GM23338 (cell line): Measurements from ENCODE around the gene MGLL. TPM values are rescaled to one million over a fixed set of nuclear protein-coding genes. Genes with fewer than 3 reads are reported as not detected.

Experiments used
- ATAC-seq: fragments of 200-7000 bp; cut with Tn5 transposase; 3 replicates; pipeline ENCODE4 v1.9.1; 2020
- DNase-seq: peaks from one replicate; pipeline ENCODE4 v3.0.0-alpha.2; 2015; ENCODE audit warnings: low spot score
- H2AFZ ChIP-seq: fragments of 200-600 bp; sonication (generic); 2 replicates; pipeline ENCODE4 v1.8.0; 2016; ENCODE audit warnings: antibody characterized with exemption, mild to moderate bottlenecking, moderate library complexity
- H3F3A ChIP-seq: fragments of 200-600 bp; sonication (generic); replicated peaks from 2 replicates; pipeline ENCODE4 v1.8.0; 2017; ENCODE audit warnings: antibody characterized with exemption, mixed run types, low read depth
- H3K27ac ChIP-seq: fragments of 200-600 bp; sonication (generic); 2 replicates; pipeline ENCODE4 v1.6.1; 2016; ENCODE audit warnings: low read depth
- H3K27me3 ChIP-seq: fragments of 200-600 bp; sonication (generic); 2 replicates; pipeline ENCODE4 v1.8.0; 2016; ENCODE audit warnings: mild to moderate bottlenecking, mixed run types, moderate library complexity; ENCODE audit not compliant: insufficient read depth
- H3K36me3 ChIP-seq: fragments of 200-600 bp; sonication (generic); 2 replicates; pipeline ENCODE4 v1.8.0; 2016; ENCODE audit warnings: mild to moderate bottlenecking; ENCODE audit not compliant: insufficient read depth
- H3K4me1 ChIP-seq: fragments of 200-600 bp; sonication (generic); 2 replicates; pipeline ENCODE4 v1.8.0; 2016; ENCODE audit warnings: mild to moderate bottlenecking, moderate library complexity; ENCODE audit not compliant: insufficient read depth
- H3K4me2 ChIP-seq: fragments of 200-600 bp; sonication (generic); 2 replicates; pipeline ENCODE4 v1.7.1; 2017; ENCODE audit warnings: mixed run types
- H3K4me3 ChIP-seq: fragments of 200-600 bp; sonication (generic); 2 replicates; pipeline ENCODE4 v1.6.1; 2016; ENCODE audit warnings: mixed run types
- H3K79me2 ChIP-seq: fragments of 200-600 bp; sonication (generic); replicated peaks from 2 replicates; pipeline ENCODE4 v1.8.0; 2017; ENCODE audit warnings: mild to moderate bottlenecking; ENCODE audit not compliant: insufficient read depth
- H3K9me2 ChIP-seq: fragments of 200-600 bp; sonication (generic); 2 replicates; pipeline ENCODE4 v1.8.0; 2017; ENCODE audit not compliant: insufficient read depth
- H4K20me1 ChIP-seq: fragments of 200-600 bp; sonication (generic); replicated peaks from 2 replicates; pipeline ENCODE4 v1.8.0; 2017; ENCODE audit warnings: mild to moderate bottlenecking; ENCODE audit not compliant: insufficient read depth
- H3K27ac Mint-ChIP-seq: 2 replicates; pipeline ENCODE4 v1.8.0; 2020; ENCODE audit warnings: inconsistent platforms, mild to moderate bottlenecking, moderate library complexity, mixed read lengths
- H3K27me3 Mint-ChIP-seq: 3 replicates; pipeline ENCODE4 v1.8.0; 2022; ENCODE audit warnings: low read depth, mild to moderate bottlenecking, moderate library complexity, mixed read lengths, inconsistent platforms; ENCODE audit not compliant: insufficient read depth, poor library complexity
- H3K36me3 Mint-ChIP-seq: 3 replicates; pipeline ENCODE4 v1.8.0; 2021; ENCODE audit warnings: low read depth, mild to moderate bottlenecking, inconsistent platforms, moderate library complexity, mixed read lengths
- H3K4me1 Mint-ChIP-seq: 3 replicates; pipeline ENCODE4 v1.8.0; 2020; ENCODE audit warnings: mild to moderate bottlenecking, inconsistent platforms, mixed read lengths
- H3K4me3 Mint-ChIP-seq: 3 replicates; pipeline ENCODE4 v1.8.0; 2021; ENCODE audit warnings: moderate library complexity, mild to moderate bottlenecking, inconsistent platforms, mixed read lengths
- H3K9me3 Mint-ChIP-seq: 3 replicates; pipeline ENCODE4 v1.8.0; 2020; ENCODE audit warnings: moderate library complexity, mild to moderate bottlenecking, inconsistent platforms, mixed read lengths
- CREB1 ChIP-seq: fragments of 250-450 bp; sonication (Bioruptor Pico); IDR thresholded peaks from 2 replicates; pipeline ENCODE4 v1.5.0; 2020; ENCODE audit warnings: low read depth, mild to moderate bottlenecking, moderate library complexity
- EZH2 ChIP-seq: fragments of 200-600 bp; sonication (generic); IDR thresholded peaks from one replicate; pipeline ENCODE4 v1.8.0; 2017; ENCODE audit warnings: antibody characterized with exemption, mild to moderate bottlenecking, low read depth; ENCODE audit not compliant: unreplicated experiment
- EZH2phosphoT487 ChIP-seq: fragments of 200-600 bp; sonication (generic); IDR thresholded peaks from one replicate; pipeline ENCODE4 v1.8.1; 2018; ENCODE audit warnings: antibody characterized with exemption; ENCODE audit not compliant: unreplicated experiment
- JUNB ChIP-seq: IDR thresholded peaks from one replicate; pipeline ENCODE4 v1.6.1; 2016; ENCODE audit warnings: antibody characterized with exemption; ENCODE audit not compliant: unreplicated experiment
- NANOG ChIP-seq: IDR thresholded peaks from 2 replicates; pipeline ENCODE4 v1.6.1; 2016; ENCODE audit warnings: antibody characterized with exemption, borderline replicate concordance
- POLR2AphosphoS5 ChIP-seq: IDR thresholded peaks from 2 replicates; pipeline ENCODE4 v1.6.1; 2016; ENCODE audit warnings: antibody characterized with exemption, low read depth
- ZNF114 ChIP-seq: fragments of 250-450 bp; sonication (Bioruptor Pico); IDR thresholded peaks from 2 replicates; pipeline ENCODE4 v1.5.0; 2020; ENCODE audit warnings: mild to moderate bottlenecking, moderate library complexity
- polyA plus RNA-seq: library from polyadenylated mRNA; unstranded; fragments of >200 nt; fragmentation: Nextera tagmentation; extraction: Ambion mirVana; gene quantifications from 2 replicates; pipeline ENCODE4 v1.2.1, GENCODE V29; 2016
- total RNA-seq: library from RNA; depleted of rRNA; stranded (reverse); fragments of >200 nt; shearing (Covaris generic); gene quantifications from 2 replicates; pipeline ENCODE4 v1.2.3, GENCODE V29; 2014
- TF ChIP-seq, protein P1 (sequence below): IDR thresholded peaks from one replicate; pipeline ENCODE4 v1.6.1; 2018; ENCODE audit warnings: antibody characterized with exemption; ENCODE audit not compliant: unreplicated experiment
- TF ChIP-seq, protein P2 (sequence below): fragments of 250-450 bp; sonication (Bioruptor Pico); IDR thresholded peaks from 2 replicates; pipeline ENCODE4 v1.5.0; 2020; ENCODE audit warnings: mild to moderate bottlenecking, moderate library complexity
- TF ChIP-seq, protein P3 (sequence below), 2 experiments: fragments of 200-600 bp in 1 of 2; sonication (generic) in 1 of 2; conservative IDR thresholded peaks; 2 replicates each; pipeline versions ENCODE4 v1.5.1 to v1.6.1; 2016 to 2017; ENCODE audit warnings: antibody characterized with exemption in 2 of 2, low read depth in 2 of 2, mild to moderate bottlenecking in 2 of 2, moderate library complexity in 1 of 2

The MGLL gene
- total and polyA plus RNA-seq, 2 experiments from 2014 or later = 0.71 to 0.83 TPM

DNA sequence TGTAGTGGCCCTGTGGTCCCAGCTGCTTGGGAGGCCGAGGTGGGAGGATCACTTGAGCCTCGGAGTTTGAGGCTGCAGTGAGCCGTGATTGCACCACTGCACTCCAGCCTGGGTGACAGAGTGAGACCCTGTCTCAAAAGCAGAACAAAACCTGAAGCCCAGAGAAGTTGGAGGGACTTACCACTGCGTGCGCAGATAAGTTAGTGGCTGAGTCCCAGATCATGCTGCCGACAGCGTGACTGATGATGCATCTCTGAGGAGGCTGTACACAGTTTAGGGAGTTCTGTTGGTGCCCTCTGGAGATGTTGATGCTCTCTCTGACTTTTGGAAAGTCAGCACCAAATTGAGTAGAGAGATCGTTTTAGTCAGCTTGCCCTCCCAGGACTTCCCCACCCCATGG lies 165.4 kb downstream of the MGLL start:
- DNase-seq (no peak), ATAC-seq (no peak)
- Histone ChIP-seq H3K36me3 (no peaks in the 10 kb centered on the region; the same call in 1 of the 2 replicates), H3K4me3 (no peak overlapping the region), H3K27ac (no peak overlapping the region), H3K27me3 (no peaks in the 10 kb centered on the region), H3K79me2 (no peaks in the 10 kb centered on the region), H4K20me1 (no peaks in the 10 kb centered on the region), H3K9me2 (no peaks in the 10 kb centered on the region), H3F3A (no peaks in the 10 kb centered on the region), H3K4me2 (no peak overlapping the region), H2AFZ (no peak overlapping the region), H3K4me1 (no peaks in the 10 kb centered on the region; the same call in 1 of the 2 replicates)
- Mint-ChIP-seq H3K27me3 (no peaks in the 10 kb centered on the region), H3K36me3 (peaks cover 3% of the 10 kb centered on the region; the same call in 1 of the 3 replicates), H3K27ac (no peak overlapping the region), H3K4me3 (no peak overlapping the region), H3K4me1 (no peaks in the 10 kb centered on the region; the same call in 2 of the 3 replicates), H3K9me3 (no peaks in the 10 kb centered on the region)
- TF ChIP-seq NANOG (no peak), ZNF114 (no peak), EZH2phosphoT487 (no peak), CREB1 (no peak), POLR2AphosphoS5 (no peak), EZH2 (no peak), JUNB (no peak)
- TF ChIP-seq, protein P1, sequence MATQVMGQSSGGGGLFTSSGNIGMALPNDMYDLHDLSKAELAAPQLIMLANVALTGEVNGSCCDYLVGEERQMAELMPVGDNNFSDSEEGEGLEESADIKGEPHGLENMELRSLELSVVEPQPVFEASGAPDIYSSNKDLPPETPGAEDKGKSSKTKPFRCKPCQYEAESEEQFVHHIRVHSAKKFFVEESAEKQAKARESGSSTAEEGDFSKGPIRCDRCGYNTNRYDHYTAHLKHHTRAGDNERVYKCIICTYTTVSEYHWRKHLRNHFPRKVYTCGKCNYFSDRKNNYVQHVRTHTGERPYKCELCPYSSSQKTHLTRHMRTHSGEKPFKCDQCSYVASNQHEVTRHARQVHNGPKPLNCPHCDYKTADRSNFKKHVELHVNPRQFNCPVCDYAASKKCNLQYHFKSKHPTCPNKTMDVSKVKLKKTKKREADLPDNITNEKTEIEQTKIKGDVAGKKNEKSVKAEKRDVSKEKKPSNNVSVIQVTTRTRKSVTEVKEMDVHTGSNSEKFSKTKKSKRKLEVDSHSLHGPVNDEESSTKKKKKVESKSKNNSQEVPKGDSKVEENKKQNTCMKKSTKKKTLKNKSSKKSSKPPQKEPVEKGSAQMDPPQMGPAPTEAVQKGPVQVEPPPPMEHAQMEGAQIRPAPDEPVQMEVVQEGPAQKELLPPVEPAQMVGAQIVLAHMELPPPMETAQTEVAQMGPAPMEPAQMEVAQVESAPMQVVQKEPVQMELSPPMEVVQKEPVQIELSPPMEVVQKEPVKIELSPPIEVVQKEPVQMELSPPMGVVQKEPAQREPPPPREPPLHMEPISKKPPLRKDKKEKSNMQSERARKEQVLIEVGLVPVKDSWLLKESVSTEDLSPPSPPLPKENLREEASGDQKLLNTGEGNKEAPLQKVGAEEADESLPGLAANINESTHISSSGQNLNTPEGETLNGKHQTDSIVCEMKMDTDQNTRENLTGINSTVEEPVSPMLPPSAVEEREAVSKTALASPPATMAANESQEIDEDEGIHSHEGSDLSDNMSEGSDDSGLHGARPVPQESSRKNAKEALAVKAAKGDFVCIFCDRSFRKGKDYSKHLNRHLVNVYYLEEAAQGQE = no peak
- TF ChIP-seq, protein P2, sequence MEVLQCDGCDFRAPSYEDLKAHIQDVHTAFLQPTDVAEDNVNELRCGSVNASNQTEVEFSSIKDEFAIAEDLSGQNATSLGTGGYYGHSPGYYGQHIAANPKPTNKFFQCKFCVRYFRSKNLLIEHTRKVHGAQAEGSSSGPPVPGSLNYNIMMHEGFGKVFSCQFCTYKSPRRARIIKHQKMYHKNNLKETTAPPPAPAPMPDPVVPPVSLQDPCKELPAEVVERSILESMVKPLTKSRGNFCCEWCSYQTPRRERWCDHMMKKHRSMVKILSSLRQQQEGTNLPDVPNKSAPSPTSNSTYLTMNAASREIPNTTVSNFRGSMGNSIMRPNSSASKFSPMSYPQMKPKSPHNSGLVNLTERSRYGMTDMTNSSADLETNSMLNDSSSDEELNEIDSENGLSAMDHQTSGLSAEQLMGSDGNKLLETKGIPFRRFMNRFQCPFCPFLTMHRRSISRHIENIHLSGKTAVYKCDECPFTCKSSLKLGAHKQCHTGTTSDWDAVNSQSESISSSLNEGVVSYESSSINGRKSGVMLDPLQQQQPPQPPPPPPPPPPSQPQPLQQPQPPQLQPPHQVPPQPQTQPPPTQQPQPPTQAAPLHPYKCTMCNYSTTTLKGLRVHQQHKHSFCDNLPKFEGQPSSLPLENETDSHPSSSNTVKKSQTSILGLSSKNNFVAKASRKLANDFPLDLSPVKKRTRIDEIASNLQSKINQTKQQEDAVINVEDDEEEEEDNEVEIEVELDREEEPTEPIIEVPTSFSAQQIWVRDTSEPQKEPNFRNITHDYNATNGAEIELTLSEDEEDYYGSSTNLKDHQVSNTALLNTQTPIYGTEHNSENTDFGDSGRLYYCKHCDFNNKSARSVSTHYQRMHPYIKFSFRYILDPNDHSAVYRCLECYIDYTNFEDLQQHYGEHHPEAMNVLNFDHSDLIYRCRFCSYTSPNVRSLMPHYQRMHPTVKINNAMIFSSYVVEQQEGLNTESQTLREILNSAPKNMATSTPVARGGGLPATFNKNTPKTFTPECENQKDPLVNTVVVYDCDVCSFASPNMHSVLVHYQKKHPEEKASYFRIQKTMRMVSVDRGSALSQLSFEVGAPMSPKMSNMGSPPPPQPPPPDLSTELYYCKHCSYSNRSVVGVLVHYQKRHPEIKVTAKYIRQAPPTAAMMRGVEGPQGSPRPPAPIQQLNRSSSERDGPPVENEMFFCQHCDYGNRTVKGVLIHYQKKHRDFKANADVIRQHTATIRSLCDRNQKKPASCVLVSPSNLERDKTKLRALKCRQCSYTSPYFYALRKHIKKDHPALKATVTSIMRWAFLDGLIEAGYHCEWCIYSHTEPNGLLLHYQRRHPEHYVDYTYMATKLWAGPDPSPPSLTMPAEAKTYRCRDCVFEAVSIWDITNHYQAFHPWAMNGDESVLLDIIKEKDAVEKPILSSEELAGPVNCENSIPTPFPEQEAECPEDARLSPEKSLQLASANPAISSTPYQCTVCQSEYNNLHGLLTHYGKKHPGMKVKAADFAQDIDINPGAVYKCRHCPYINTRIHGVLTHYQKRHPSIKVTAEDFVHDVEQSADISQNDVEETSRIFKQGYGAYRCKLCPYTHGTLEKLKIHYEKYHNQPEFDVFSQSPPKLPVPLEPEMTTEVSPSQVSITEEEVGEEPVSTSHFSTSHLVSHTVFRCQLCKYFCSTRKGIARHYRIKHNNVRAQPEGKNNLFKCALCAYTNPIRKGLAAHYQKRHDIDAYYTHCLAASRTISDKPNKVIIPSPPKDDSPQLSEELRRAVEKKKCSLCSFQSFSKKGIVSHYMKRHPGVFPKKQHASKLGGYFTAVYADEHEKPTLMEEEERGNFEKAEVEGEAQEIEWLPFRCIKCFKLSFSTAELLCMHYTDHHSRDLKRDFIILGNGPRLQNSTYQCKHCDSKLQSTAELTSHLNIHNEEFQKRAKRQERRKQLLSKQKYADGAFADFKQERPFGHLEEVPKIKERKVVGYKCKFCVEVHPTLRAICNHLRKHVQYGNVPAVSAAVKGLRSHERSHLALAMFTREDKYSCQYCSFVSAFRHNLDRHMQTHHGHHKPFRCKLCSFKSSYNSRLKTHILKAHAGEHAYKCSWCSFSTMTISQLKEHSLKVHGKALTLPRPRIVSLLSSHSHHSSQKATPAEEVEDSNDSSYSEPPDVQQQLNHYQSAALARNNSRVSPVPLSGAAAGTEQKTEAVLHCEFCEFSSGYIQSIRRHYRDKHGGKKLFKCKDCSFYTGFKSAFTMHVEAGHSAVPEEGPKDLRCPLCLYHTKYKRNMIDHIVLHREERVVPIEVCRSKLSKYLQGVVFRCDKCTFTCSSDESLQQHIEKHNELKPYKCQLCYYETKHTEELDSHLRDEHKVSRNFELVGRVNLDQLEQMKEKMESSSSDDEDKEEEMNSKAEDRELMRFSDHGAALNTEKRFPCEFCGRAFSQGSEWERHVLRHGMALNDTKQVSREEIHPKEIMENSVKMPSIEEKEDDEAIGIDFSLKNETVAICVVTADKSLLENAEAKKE (CRISPR knock-in tag) = no peak
- TF ChIP-seq, protein P3, sequence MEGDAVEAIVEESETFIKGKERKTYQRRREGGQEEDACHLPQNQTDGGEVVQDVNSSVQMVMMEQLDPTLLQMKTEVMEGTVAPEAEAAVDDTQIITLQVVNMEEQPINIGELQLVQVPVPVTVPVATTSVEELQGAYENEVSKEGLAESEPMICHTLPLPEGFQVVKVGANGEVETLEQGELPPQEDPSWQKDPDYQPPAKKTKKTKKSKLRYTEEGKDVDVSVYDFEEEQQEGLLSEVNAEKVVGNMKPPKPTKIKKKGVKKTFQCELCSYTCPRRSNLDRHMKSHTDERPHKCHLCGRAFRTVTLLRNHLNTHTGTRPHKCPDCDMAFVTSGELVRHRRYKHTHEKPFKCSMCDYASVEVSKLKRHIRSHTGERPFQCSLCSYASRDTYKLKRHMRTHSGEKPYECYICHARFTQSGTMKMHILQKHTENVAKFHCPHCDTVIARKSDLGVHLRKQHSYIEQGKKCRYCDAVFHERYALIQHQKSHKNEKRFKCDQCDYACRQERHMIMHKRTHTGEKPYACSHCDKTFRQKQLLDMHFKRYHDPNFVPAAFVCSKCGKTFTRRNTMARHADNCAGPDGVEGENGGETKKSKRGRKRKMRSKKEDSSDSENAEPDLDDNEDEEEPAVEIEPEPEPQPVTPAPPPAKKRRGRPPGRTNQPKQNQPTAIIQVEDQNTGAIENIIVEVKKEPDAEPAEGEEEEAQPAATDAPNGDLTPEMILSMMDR (conservative IDR thresholded peaks at IDR 0.05; ENCODE audit: low read depth in 2 of 2) = no peak
